A549 (cell line): ENCODE measurements around the gene EPB41L4A.

Experiments used
- ATOH8 ChIP-seq: fragments of 250-450 bp; sonication (Bioruptor Pico); IDR thresholded peaks from 2 replicates; pipeline ENCODE4 v1.5.0; 2020; ENCODE audit warnings: low read depth, mild to moderate bottlenecking, moderate library complexity
- FOSB ChIP-seq: fragments of 250-450 bp; sonication (Bioruptor Pico); IDR thresholded peaks from 2 replicates; pipeline ENCODE4 v1.5.0; 2020; ENCODE audit warnings: mild to moderate bottlenecking, moderate library complexity
- POLR2A ChIP-seq: IDR thresholded peaks from 2 replicates; pipeline ENCODE4 v1.6.1; 2012; ENCODE audit warnings: mild to moderate bottlenecking, low read length
- RAD21 ChIP-seq, 2 experiments: fragments of >200 bp in 1 of 2; sonication (Bioruptor Twin) in 1 of 2; formaldehyde crosslinking in 1 of 2; IDR thresholded peaks in 1 of 2; conservative IDR thresholded peaks in 1 of 2; 2 replicates in 1 of 2; 3 replicates in 1 of 2; pipeline ENCODE4 v1.6.1; 2012 to 2018; ENCODE audit warnings: inconsistent platforms in 1 of 2
- TF ChIP-seq, protein P1 (sequence below): fragments of >200 bp; sonication (Bioruptor Twin); formaldehyde crosslinking; IDR thresholded peaks from 3 replicates; pipeline ENCODE4 v1.5.1; 2016
- TF ChIP-seq, protein P2 (sequence below): fragments of 200-600 bp; sonication (generic); IDR thresholded peaks from 2 replicates; pipeline ENCODE4 v1.6.1; 2016; ENCODE audit warnings: antibody characterized with exemption, mild to moderate bottlenecking, moderate library complexity
- TF ChIP-seq, protein P3 (sequence below): fragments of 450-650 bp; IDR thresholded peaks from 2 replicates; pipeline ENCODE4 v1.6.1; 2014; ENCODE audit warnings: antibody characterized with exemption

DNA sequence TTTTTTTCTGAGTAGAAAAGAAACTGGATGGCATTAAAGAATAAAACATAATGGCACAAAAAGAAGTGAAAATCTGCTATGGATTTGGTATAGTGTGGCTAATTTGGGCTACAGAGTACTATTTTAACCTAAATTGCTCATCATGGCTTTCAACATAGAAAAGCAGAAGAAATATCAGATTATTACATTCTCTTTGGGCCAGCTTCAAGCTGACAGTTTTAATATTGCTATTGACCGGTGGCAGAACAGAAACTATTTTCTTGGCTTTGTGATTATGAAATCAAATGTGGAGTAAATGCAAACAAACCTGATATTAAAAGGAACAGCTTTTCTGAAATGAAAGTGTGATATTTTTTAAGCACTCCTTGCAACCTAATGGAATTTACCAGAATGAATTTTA lies 301.5 kb downstream of the EPB41L4A start:
- TF ChIP-seq, protein P1, sequence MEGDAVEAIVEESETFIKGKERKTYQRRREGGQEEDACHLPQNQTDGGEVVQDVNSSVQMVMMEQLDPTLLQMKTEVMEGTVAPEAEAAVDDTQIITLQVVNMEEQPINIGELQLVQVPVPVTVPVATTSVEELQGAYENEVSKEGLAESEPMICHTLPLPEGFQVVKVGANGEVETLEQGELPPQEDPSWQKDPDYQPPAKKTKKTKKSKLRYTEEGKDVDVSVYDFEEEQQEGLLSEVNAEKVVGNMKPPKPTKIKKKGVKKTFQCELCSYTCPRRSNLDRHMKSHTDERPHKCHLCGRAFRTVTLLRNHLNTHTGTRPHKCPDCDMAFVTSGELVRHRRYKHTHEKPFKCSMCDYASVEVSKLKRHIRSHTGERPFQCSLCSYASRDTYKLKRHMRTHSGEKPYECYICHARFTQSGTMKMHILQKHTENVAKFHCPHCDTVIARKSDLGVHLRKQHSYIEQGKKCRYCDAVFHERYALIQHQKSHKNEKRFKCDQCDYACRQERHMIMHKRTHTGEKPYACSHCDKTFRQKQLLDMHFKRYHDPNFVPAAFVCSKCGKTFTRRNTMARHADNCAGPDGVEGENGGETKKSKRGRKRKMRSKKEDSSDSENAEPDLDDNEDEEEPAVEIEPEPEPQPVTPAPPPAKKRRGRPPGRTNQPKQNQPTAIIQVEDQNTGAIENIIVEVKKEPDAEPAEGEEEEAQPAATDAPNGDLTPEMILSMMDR: no peak
- no peak for TF ChIP-seq RAD21 (conservative IDR thresholded peaks at IDR 0.05 in 1 of 2, IDR thresholded peaks at IDR 0.05 in 1 of 2)
- no peak for TF ChIP-seq ATOH8 (CRISPR knock-in tag)
- TF ChIP-seq FOSB: no peak
- TF ChIP-seq, protein P2, sequence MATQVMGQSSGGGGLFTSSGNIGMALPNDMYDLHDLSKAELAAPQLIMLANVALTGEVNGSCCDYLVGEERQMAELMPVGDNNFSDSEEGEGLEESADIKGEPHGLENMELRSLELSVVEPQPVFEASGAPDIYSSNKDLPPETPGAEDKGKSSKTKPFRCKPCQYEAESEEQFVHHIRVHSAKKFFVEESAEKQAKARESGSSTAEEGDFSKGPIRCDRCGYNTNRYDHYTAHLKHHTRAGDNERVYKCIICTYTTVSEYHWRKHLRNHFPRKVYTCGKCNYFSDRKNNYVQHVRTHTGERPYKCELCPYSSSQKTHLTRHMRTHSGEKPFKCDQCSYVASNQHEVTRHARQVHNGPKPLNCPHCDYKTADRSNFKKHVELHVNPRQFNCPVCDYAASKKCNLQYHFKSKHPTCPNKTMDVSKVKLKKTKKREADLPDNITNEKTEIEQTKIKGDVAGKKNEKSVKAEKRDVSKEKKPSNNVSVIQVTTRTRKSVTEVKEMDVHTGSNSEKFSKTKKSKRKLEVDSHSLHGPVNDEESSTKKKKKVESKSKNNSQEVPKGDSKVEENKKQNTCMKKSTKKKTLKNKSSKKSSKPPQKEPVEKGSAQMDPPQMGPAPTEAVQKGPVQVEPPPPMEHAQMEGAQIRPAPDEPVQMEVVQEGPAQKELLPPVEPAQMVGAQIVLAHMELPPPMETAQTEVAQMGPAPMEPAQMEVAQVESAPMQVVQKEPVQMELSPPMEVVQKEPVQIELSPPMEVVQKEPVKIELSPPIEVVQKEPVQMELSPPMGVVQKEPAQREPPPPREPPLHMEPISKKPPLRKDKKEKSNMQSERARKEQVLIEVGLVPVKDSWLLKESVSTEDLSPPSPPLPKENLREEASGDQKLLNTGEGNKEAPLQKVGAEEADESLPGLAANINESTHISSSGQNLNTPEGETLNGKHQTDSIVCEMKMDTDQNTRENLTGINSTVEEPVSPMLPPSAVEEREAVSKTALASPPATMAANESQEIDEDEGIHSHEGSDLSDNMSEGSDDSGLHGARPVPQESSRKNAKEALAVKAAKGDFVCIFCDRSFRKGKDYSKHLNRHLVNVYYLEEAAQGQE: no peak
- TF ChIP-seq, protein P3, sequence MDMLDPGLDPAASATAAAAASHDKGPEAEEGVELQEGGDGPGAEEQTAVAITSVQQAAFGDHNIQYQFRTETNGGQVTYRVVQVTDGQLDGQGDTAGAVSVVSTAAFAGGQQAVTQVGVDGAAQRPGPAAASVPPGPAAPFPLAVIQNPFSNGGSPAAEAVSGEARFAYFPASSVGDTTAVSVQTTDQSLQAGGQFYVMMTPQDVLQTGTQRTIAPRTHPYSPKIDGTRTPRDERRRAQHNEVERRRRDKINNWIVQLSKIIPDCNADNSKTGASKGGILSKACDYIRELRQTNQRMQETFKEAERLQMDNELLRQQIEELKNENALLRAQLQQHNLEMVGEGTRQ: no peak
- TF ChIP-seq POLR2A: no peak
